WTC11 (cell line): ENCODE results near the gene PDCD6IP. TPM values are rescaled to one million over a fixed set of nuclear protein-coding genes. Genes with fewer than 3 reads are reported as not detected.

ENCODE experiments used
- ATAC-seq: fragments of 200-7000 bp; cut with Tn5 transposase; 2 replicates; pipeline ENCODE4 v1.10.0; 2021; ENCODE audit warnings: mild to moderate bottlenecking, moderate library complexity
- CTCF ChIA-PET: fragments of 300-600 bp; sonication (Branson Sonifier 250); formaldehyde crosslinking; loops from one replicate; lab custom pipeline; 2021; ENCODE audit warnings: antibody characterized with exemption; lab: Charles Lee
- POLR2A ChIA-PET: fragments of 350-600 bp; sonication (Branson Sonifier 250); formaldehyde crosslinking; loops from one replicate; lab custom pipeline; 2021; ENCODE audit warnings: antibody characterized with exemption; lab: Charles Lee
- DNase-seq: peaks from one replicate; pipeline ENCODE4 v3.0.0; 2021; ENCODE audit warnings: low spot score
- H3K27ac Mint-ChIP-seq: 2 replicates; pipeline ENCODE4 v1.8.0; 2021; ENCODE audit warnings: mixed read lengths
- H3K27me3 Mint-ChIP-seq: 2 replicates; pipeline ENCODE4 v1.8.0; 2021; ENCODE audit warnings: low read depth, mild to moderate bottlenecking, moderate library complexity, mixed read lengths
- H3K36me3 Mint-ChIP-seq: 2 replicates; pipeline ENCODE4 v1.8.0; 2021; ENCODE audit warnings: mixed read lengths
- H3K4me1 Mint-ChIP-seq: 2 replicates; pipeline ENCODE4 v1.8.0; 2022; ENCODE audit warnings: mixed read lengths
- H3K4me3 Mint-ChIP-seq: 2 replicates; pipeline ENCODE4 v1.8.0; 2021; ENCODE audit warnings: mild to moderate bottlenecking, moderate library complexity, mixed read lengths
- H3K9me3 Mint-ChIP-seq: 2 replicates; pipeline ENCODE4 v1.8.0; 2021; ENCODE audit warnings: mixed read lengths
- AFF4 ChIP-seq: sonication (generic); formaldehyde crosslinking; IDR thresholded peaks from 2 replicates; pipeline ENCODE4 v1.8.1; 2023; ENCODE audit warnings: mild to moderate bottlenecking, missing genetic modification reagents, borderline replicate concordance
- ATF1 ChIP-seq: sonication (generic); formaldehyde crosslinking; IDR thresholded peaks from 2 replicates; pipeline ENCODE4 v1.8.1; 2023; ENCODE audit warnings: mild to moderate bottlenecking, moderate library complexity, missing genetic modification reagents
- CDX4 ChIP-seq: fragments of 250-450 bp; sonication (Bioruptor Pico); IDR thresholded peaks from 2 replicates; pipeline ENCODE4 v1.9.0; 2021; ENCODE audit warnings: moderate library complexity, mild to moderate bottlenecking, inconsistent platforms, borderline replicate concordance
- ESRRA ChIP-seq: sonication (generic); formaldehyde crosslinking; IDR thresholded peaks from 2 replicates; pipeline ENCODE4 v1.8.1; 2022; ENCODE audit warnings: mild to moderate bottlenecking, missing genetic modification reagents, borderline replicate concordance
- FOXK1 ChIP-seq: sonication (generic); formaldehyde crosslinking; IDR thresholded peaks from 2 replicates; pipeline ENCODE4 v1.8.0; 2022; ENCODE audit warnings: mild to moderate bottlenecking, moderate library complexity, missing genetic modification reagents
- NFYB ChIP-seq: sonication (generic); formaldehyde crosslinking; conservative IDR thresholded peaks from 2 replicates; pipeline ENCODE4 v1.8.0; 2022; ENCODE audit warnings: low read depth, missing genetic modification reagents
- PRDM15 ChIP-seq: sonication (generic); formaldehyde crosslinking; IDR thresholded peaks from 2 replicates; pipeline ENCODE4 v1.8.0; 2022; ENCODE audit warnings: missing genetic modification reagents
- SP1 ChIP-seq: sonication (generic); formaldehyde crosslinking; conservative IDR thresholded peaks from 2 replicates; pipeline ENCODE4 v1.8.1; 2022; ENCODE audit warnings: missing genetic modification reagents
- TEAD4 ChIP-seq: sonication (generic); formaldehyde crosslinking; IDR thresholded peaks from 2 replicates; pipeline ENCODE4 v1.8.0; 2022; ENCODE audit warnings: mild to moderate bottlenecking, missing genetic modification reagents
- ZNF219 ChIP-seq: sonication (generic); formaldehyde crosslinking; IDR thresholded peaks from 2 replicates; pipeline ENCODE4 v1.8.0; 2023; ENCODE audit warnings: missing genetic modification reagents, mild to moderate bottlenecking, borderline replicate concordance
- ZNF416 ChIP-seq: fragments of 250-450 bp; sonication (Bioruptor Pico); IDR thresholded peaks from 2 replicates; pipeline ENCODE4 v1.9.0; 2021; ENCODE audit warnings: mild to moderate bottlenecking, inconsistent platforms
- total RNA-seq: library from RNA; stranded (reverse); gene quantifications from 3 replicates; pipeline ENCODE4 v1.2.3, GENCODE V29; 2021
- TF ChIP-seq, protein P1 (sequence below): sonication (generic); formaldehyde crosslinking; IDR thresholded peaks from 2 replicates; pipeline ENCODE4 v1.8.0; 2023; ENCODE audit warnings: missing genetic modification reagents
- TF ChIP-seq, protein P2 (sequence below): sonication (generic); formaldehyde crosslinking; IDR thresholded peaks from 2 replicates; pipeline ENCODE4 v1.8.0; 2022; ENCODE audit warnings: mild to moderate bottlenecking, missing genetic modification reagents
- TF ChIP-seq, protein P3 (sequence below): fragments of 200-600 bp; IDR thresholded peaks from 2 replicates; pipeline ENCODE4 v1.8.0; 2022; ENCODE audit warnings: antibody characterized with exemption

PDCD6IP gene
- total RNA-seq, 1 experiment from 2014 or later = 173 TPM

DNA sequence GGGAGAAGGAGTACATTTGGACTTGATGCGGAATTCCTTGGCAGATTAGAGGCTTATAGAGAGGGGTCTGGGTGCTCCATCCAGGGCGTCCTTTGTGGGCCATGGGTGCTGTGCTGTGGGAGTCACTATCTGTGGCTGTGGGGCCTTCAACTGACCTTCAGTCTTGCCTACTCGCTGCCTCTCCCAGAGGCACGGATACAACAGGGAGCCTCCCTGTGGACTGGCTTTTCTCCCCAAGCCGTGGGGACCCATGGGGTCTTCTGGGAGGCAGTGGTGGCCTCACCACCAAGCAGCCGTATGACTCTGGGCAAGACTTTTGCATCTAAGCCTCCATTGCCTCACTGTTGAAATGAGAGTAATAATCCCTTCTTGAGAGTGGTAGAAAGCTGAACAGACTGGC lies 83.9 kb downstream of the PDCD6IP start (continued):
- TF ChIP-seq ZNF219 = no peak
- TF ChIP-seq ATF1 (CRISPR knock-in tag) = no peak
- no peak for TF ChIP-seq PRDM15 (CRISPR knock-in tag)
- TF ChIP-seq ESRRA (CRISPR knock-in tag) = no peak
- no peak for TF ChIP-seq ZNF416 (CRISPR knock-in tag)
- no peak for TF ChIP-seq SP1
- TF ChIP-seq, protein P1, sequence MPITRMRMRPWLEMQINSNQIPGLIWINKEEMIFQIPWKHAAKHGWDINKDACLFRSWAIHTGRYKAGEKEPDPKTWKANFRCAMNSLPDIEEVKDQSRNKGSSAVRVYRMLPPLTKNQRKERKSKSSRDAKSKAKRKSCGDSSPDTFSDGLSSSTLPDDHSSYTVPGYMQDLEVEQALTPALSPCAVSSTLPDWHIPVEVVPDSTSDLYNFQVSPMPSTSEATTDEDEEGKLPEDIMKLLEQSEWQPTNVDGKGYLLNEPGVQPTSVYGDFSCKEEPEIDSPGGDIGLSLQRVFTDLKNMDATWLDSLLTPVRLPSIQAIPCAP = no peak
- TF ChIP-seq NFYB = no peak
- TF ChIP-seq FOXK1 (CRISPR knock-in tag) = no peak
- TF ChIP-seq, protein P2, sequence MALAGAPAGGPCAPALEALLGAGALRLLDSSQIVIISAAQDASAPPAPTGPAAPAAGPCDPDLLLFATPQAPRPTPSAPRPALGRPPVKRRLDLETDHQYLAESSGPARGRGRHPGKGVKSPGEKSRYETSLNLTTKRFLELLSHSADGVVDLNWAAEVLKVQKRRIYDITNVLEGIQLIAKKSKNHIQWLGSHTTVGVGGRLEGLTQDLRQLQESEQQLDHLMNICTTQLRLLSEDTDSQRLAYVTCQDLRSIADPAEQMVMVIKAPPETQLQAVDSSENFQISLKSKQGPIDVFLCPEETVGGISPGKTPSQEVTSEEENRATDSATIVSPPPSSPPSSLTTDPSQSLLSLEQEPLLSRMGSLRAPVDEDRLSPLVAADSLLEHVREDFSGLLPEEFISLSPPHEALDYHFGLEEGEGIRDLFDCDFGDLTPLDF (CRISPR knock-in tag) = no peak
- no peak for TF ChIP-seq CDX4 (CRISPR knock-in tag)
- no peak for TF ChIP-seq TEAD4 (CRISPR knock-in tag)

GRCh38 chr3:33883538-33883950 lies 85.1 kb downstream of the PDCD6IP start:
- Mint-ChIP-seq H3K27ac (no peak overlapping the region), H3K4me1 (peaks cover 36% of the 10 kb centered on the region)

More at GRCh38 chr3:33883538-33883950, 85.1 kb downstream of the PDCD6IP start:
- no peak for DNase-seq
- H3K27me3 Mint-ChIP-seq = no peaks in the 10 kb centered on the region
- ATAC-seq = peak; percentile 27
- peak overlapping the region; percentile 62 for H3K4me3 Mint-ChIP-seq
- no peak for TF ChIP-seq AFF4 (CRISPR knock-in tag)
- TF ChIP-seq, protein P3, sequence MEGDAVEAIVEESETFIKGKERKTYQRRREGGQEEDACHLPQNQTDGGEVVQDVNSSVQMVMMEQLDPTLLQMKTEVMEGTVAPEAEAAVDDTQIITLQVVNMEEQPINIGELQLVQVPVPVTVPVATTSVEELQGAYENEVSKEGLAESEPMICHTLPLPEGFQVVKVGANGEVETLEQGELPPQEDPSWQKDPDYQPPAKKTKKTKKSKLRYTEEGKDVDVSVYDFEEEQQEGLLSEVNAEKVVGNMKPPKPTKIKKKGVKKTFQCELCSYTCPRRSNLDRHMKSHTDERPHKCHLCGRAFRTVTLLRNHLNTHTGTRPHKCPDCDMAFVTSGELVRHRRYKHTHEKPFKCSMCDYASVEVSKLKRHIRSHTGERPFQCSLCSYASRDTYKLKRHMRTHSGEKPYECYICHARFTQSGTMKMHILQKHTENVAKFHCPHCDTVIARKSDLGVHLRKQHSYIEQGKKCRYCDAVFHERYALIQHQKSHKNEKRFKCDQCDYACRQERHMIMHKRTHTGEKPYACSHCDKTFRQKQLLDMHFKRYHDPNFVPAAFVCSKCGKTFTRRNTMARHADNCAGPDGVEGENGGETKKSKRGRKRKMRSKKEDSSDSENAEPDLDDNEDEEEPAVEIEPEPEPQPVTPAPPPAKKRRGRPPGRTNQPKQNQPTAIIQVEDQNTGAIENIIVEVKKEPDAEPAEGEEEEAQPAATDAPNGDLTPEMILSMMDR = peak; percentile 72
- TF ChIP-seq, all 79 proteins: peak for 1
- ChIA-PET POLR2A (interaction anchor here (0.7 kb wide), 1 partner anchor 274 kb away, joined by 3 read pairs; no protein-coding TSS in a partner anchor), CTCF (interaction anchor here (0.6 to 3.4 kb wide), 54 partner anchors 8 to 1029 kb away, joined by 3 to 83 read pairs (median 4); partner anchors contain the start of gene PDCD6IP)
- Mint-ChIP-seq H3K36me3 (no peaks in the 10 kb centered on the region), H3K9me3 (peaks cover 15% of the 10 kb centered on the region; the same call in 1 of the 2 replicates)
